ENCODE data around the gene STAC.

Gene STAC, protein sequence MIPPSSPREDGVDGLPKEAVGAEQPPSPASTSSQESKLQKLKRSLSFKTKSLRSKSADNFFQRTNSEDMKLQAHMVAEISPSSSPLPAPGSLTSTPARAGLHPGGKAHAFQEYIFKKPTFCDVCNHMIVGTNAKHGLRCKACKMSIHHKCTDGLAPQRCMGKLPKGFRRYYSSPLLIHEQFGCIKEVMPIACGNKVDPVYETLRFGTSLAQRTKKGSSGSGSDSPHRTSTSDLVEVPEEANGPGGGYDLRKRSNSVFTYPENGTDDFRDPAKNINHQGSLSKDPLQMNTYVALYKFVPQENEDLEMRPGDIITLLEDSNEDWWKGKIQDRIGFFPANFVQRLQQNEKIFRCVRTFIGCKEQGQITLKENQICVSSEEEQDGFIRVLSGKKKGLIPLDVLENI

DNA sequence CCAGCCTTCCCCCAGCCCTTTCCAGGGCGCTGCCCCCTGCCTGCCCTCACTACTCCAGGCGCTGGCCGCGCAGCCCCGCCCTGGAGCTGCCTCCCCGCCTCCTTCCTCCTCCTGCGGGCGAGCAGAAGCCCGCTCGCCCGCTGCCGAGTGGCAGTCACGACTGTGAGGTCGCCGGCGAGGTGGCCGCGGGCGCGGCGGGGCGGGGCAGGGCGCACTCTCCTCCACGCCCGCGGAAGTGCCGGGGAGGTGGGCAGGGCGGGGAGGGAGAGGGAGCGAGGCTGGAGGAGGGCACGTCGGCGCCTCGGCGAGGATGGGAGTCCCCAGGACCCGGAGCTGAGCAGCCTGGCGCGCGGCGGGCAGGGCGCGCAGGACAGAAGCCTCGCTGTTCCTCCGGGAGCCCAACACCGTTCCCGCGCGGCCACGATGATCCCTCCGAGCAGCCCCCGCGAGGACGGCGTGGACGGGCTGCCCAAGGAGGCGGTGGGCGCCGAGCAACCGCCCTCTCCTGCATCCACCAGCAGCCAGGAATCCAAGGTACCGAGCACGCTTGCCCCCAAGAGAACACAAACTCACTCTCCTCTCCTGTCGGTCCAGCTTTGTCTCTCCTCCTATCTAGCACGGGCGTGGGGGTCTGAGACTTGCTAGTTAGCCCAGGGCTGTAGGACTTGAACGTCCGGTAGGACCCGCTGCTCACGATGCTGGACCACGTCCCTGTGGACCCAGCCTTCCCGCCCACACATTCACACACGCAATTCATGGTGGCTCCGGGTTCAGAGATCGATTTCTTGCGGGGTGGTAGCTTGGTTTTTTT, at the start of gene STAC:
STAC (plus strand) TSS at position 284 of the 811 bp plus-strand sequence; CDS start at position 424, 140 bp downstream.
- Histone ChIP-seq H3K4me3 (ENCODE audit: severe bottlenecking) (peak within 1 kb of the TSS; percentile 46), H3K4me1 (ENCODE audit: insufficient read depth, poor library complexity, severe bottlenecking) (no peaks in the 10 kb centered on the region), H3K27me3 (ENCODE audit: insufficient read depth, poor library complexity, severe bottlenecking) (no peaks in the 10 kb centered on the region), H3K36me3 (ENCODE audit: low read depth) (no peaks in the 10 kb centered on the region), H3K27ac (ENCODE audit: poor library complexity, severe bottlenecking) (no peak within 1 kb of the TSS), H3K9me3 (ENCODE audit: severe bottlenecking) (no peaks in the 10 kb centered on the region)
- DNase-seq (ENCODE audit: low spot score) (peak; percentile 45), ATAC-seq (ENCODE audit: low read depth) (peak; percentile 85)
- TF ChIP-seq, protein P1, sequence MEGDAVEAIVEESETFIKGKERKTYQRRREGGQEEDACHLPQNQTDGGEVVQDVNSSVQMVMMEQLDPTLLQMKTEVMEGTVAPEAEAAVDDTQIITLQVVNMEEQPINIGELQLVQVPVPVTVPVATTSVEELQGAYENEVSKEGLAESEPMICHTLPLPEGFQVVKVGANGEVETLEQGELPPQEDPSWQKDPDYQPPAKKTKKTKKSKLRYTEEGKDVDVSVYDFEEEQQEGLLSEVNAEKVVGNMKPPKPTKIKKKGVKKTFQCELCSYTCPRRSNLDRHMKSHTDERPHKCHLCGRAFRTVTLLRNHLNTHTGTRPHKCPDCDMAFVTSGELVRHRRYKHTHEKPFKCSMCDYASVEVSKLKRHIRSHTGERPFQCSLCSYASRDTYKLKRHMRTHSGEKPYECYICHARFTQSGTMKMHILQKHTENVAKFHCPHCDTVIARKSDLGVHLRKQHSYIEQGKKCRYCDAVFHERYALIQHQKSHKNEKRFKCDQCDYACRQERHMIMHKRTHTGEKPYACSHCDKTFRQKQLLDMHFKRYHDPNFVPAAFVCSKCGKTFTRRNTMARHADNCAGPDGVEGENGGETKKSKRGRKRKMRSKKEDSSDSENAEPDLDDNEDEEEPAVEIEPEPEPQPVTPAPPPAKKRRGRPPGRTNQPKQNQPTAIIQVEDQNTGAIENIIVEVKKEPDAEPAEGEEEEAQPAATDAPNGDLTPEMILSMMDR (IDR thresholded peaks at IDR 0.05; ENCODE audit: poor library complexity, severe bottlenecking), result no peak

DNA sequence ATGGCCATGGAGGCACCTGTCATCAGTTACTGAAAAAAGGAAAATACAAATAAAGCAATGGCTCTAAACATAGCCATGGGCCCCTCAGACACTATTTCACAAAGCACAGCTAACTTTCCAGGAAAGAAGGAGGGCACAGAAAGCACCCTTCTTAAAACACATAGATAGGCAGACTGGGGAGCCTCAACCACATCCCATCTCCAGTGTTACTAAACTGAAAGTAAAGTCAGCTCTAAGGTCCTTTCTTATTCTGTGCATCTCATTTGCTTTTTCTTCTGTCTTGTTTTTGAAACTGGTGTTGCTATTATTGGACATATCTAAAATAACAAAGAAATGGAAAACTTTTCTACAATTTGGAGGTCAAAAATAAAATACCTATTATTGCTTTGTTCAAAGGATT, 48.2 kb upstream of the STAC start:
- Histone ChIP-seq H3K4me3 (ENCODE audit: severe bottlenecking) (no peak overlapping the region), H3K27me3 (ENCODE audit: insufficient read depth, poor library complexity, severe bottlenecking) (no peaks in the 10 kb centered on the region), H3K36me3 (ENCODE audit: low read depth) (no peaks in the 10 kb centered on the region), H3K27ac (ENCODE audit: poor library complexity, severe bottlenecking) (no peak overlapping the region), H3K4me1 (ENCODE audit: insufficient read depth, poor library complexity, severe bottlenecking) (no peaks in the 10 kb centered on the region), H3K9me3 (ENCODE audit: severe bottlenecking) (no peaks in the 10 kb centered on the region)
- TF ChIP-seq, protein P1 (IDR thresholded peaks at IDR 0.05; ENCODE audit: poor library complexity, severe bottlenecking), result no peak
- DNase-seq (ENCODE audit: low spot score), result no peak
- no peak for ATAC-seq (ENCODE audit: low read depth)

DNA sequence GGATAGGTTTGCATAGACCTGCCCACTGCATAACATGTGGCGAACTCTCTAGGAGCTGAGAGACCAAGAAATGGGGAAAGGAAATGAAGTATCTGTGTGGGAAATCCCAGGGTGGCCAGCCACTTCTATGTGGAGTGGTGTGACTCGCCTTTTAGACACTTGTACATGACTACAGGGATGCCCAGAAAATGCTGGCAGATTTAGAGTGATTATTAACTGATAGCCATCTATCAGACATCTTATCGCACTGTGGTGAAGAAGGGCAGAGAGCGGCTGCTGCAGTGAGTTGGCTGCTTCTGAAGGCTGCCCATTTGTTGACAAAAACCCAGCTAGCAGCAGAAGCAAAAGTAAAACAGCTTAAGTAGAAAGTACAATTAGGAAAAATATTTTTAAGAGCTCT, 18.1 kb upstream of the STAC start:
- H3K36me3 ChIP-seq (ENCODE audit: low read depth), result no peaks in the 10 kb centered on the region
- TF ChIP-seq, protein P1 (IDR thresholded peaks at IDR 0.05; ENCODE audit: poor library complexity, severe bottlenecking), result no peak
- H3K27me3 ChIP-seq (ENCODE audit: insufficient read depth, poor library complexity, severe bottlenecking), result no peaks in the 10 kb centered on the region
- peak; percentile 76 for ATAC-seq (ENCODE audit: low read depth)
- peak overlapping the region; percentile 58 for H3K27ac ChIP-seq (ENCODE audit: poor library complexity, severe bottlenecking)
- no peak for DNase-seq (ENCODE audit: low spot score)
- no peak overlapping the region for H3K4me3 ChIP-seq (ENCODE audit: severe bottlenecking)
- H3K4me1 ChIP-seq (ENCODE audit: insufficient read depth, poor library complexity, severe bottlenecking), result peaks cover 18% of the 10 kb centered on the region
- no peaks in the 10 kb centered on the region for H3K9me3 ChIP-seq (ENCODE audit: severe bottlenecking)

DNA sequence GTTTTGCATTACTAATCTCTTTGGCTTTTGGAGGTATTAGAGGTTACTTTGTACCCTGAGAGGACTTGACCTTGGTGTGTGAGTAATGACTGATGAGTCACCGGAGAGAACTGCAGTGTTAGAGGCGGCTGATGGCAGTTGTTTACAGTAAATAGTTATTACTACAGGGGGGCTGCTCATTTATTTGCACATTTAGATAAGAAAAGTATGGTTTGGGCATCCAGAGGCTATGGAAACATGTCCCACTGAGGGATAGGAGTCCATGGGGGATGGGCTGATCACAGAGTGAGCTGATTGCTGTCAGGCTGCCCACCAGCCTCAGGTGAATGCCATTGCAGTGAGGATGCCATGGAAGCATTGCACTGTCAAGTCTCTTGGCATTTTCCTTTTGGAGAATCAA, 17.3 kb upstream of the STAC start:
- ATAC-seq (ENCODE audit: low read depth) (peak; percentile 93), DNase-seq (ENCODE audit: low spot score) (peak; percentile 53)
- TF ChIP-seq, protein P1 (IDR thresholded peaks at IDR 0.05; ENCODE audit: poor library complexity, severe bottlenecking), result no peak
- Histone ChIP-seq H3K4me3 (ENCODE audit: severe bottlenecking) (no peak overlapping the region), H3K36me3 (ENCODE audit: low read depth) (no peaks in the 10 kb centered on the region), H3K27ac (ENCODE audit: poor library complexity, severe bottlenecking) (peak overlapping the region; percentile 58), H3K4me1 (ENCODE audit: insufficient read depth, poor library complexity, severe bottlenecking) (peaks cover 18% of the 10 kb centered on the region), H3K27me3 (ENCODE audit: insufficient read depth, poor library complexity, severe bottlenecking) (no peaks in the 10 kb centered on the region), H3K9me3 (ENCODE audit: severe bottlenecking) (no peaks in the 10 kb centered on the region)
